Endothelial cell of umbilical vein (primary cell): ENCODE data around the gene EML3. TPM values are rescaled to one million over a fixed set of nuclear protein-coding genes. Genes with fewer than 3 reads are reported as not detected.

ENCODE experiments used
- BruUV-seq: library from RNA; stranded (reverse); fragments of 400-500 nt; replicated peaks from 2 replicates; lab custom pipeline; 2021; lab: Mats Ljungman, UMichigan
- CTCF ChIA-PET: fragments of 300-600, 350-600 bp; sonication (Branson Sonifier 250); formaldehyde crosslinking; loops from one replicate; lab custom pipeline; 2021; ENCODE audit warnings: antibody characterized with exemption, inconsistent platforms; lab: Charles Lee
- POLR2A ChIA-PET: fragments of 300-600, 350-600 bp; sonication (Branson Sonifier 250); formaldehyde crosslinking; loops from one replicate; lab custom pipeline; 2021; ENCODE audit warnings: antibody characterized with exemption, inconsistent platforms; lab: Charles Lee
- DNase-seq: peaks from one replicate; pipeline ENCODE4 v3.0.0-alpha.2; 2011; ENCODE audit warnings: low read depth, low spot score
- FAIRE-seq: peaks from 2 replicates; lab custom pipeline; 2011; peaks lifted over from hg19 to GRCh38; lab: Jason Lieb, UNC
- H2AFZ ChIP-seq: 2 replicates; pipeline ENCODE4 v1.6.0; 2012; ENCODE audit warnings: low read depth, low read length, control low read depth, inconsistent platforms
- H3K27ac ChIP-seq: 2 replicates; pipeline ENCODE4 v1.5.1; 2011; ENCODE audit warnings: low read depth, mild to moderate bottlenecking, control low read depth, low read length, moderate library complexity; ENCODE audit not compliant: insufficient read depth
- H3K27me3 ChIP-seq, 2 experiments: 2 replicates each; pipeline versions ENCODE4 v1.6.0 to v1.6.1; 2011; ENCODE audit warnings: low read length in 2 of 2, mixed read lengths in 1 of 2; ENCODE audit not compliant: control insufficient read depth in 2 of 2, insufficient read depth in 2 of 2
- H3K36me3 ChIP-seq, 2 experiments: 2 replicates in 1 of 2; 3 replicates in 1 of 2; pipeline ENCODE4 v1.5.1; 2011; ENCODE audit warnings: low read length in 2 of 2, mild to moderate bottlenecking in 1 of 2, moderate library complexity in 1 of 2; ENCODE audit not compliant: control insufficient read depth in 2 of 2, insufficient read depth in 2 of 2; ENCODE audit errors: extremely low read depth in 1 of 2
- H3K4me1 ChIP-seq: 3 replicates; pipeline ENCODE4 v1.5.1; 2011; ENCODE audit warnings: mild to moderate bottlenecking, low read length; ENCODE audit not compliant: control insufficient read depth, insufficient read depth; ENCODE audit errors: extremely low read depth
- H3K4me2 ChIP-seq: 2 replicates; pipeline ENCODE4 v1.6.1; 2011; ENCODE audit warnings: low read length, control low read depth, mixed read lengths; ENCODE audit not compliant: insufficient read depth
- H3K4me3 ChIP-seq, 3 experiments: fragments of 200-600 bp in 1 of 3; sonication (generic), shearing (Covaris generic) in 1 of 3; replicated peaks in 1 of 3; 2 replicates each; pipeline ENCODE4 v1.5.1; 2011 to 2016; ENCODE audit warnings: control low read depth in 3 of 3, low read length in 3 of 3, mild to moderate bottlenecking in 2 of 3, inconsistent platforms in 1 of 3, low read depth in 1 of 3, moderate library complexity in 1 of 3; ENCODE audit not compliant: insufficient read depth in 1 of 3
- H3K79me2 ChIP-seq: 2 replicates; pipeline ENCODE4 v1.6.0; 2012; ENCODE audit warnings: low read length, inconsistent platforms; ENCODE audit not compliant: control insufficient read depth, insufficient read depth
- H3K9ac ChIP-seq: replicated peaks from 2 replicates; pipeline ENCODE3; 2011; ENCODE audit warnings: low read length, control low read depth; ENCODE audit not compliant: insufficient read depth; ENCODE audit errors: extremely low read depth
- H3K9me1 ChIP-seq: replicated peaks from 3 replicates; pipeline ENCODE4 v1.6.0; 2011; ENCODE audit warnings: mild to moderate bottlenecking, low read length; ENCODE audit not compliant: control insufficient read depth, insufficient read depth; ENCODE audit errors: extremely low read depth
- H3K9me3 ChIP-seq: replicated peaks from 2 replicates; pipeline ENCODE4 v1.5.1; 2012; ENCODE audit warnings: low read length, inconsistent platforms; ENCODE audit not compliant: control insufficient read depth, insufficient read depth
- H4K20me1 ChIP-seq: replicated peaks from 2 replicates; pipeline ENCODE3; 2011; ENCODE audit warnings: mild to moderate bottlenecking, low read length; ENCODE audit not compliant: control insufficient read depth, insufficient read depth; ENCODE audit errors: extremely low read depth
- CTCF ChIP-seq, 2 donors: IDR thresholded peaks; 1 replicate in 1 of 2; 2 replicates in 1 of 2; pipeline ENCODE4 v1.5.1; 2011; ENCODE audit warnings: low read length in 2 of 2, mild to moderate bottlenecking in 2 of 2, moderate library complexity in 2 of 2, control low read depth in 1 of 2, inconsistent platforms in 1 of 2, low read depth in 1 of 2; ENCODE audit not compliant: insufficient read depth in 1 of 2; ENCODE audit errors: extremely low read depth in 1 of 2
- EZH2 ChIP-seq: IDR thresholded peaks from 2 replicates; pipeline ENCODE4 v1.6.1; 2012; ENCODE audit warnings: borderline replicate concordance, low read depth, mild to moderate bottlenecking, moderate library complexity, low read length, inconsistent platforms; ENCODE audit not compliant: severe bottlenecking
- FOS ChIP-seq: IDR thresholded peaks from 2 replicates; pipeline ENCODE4 v1.6.1; 2011; ENCODE audit warnings: mild to moderate bottlenecking, low read length, moderate library complexity, borderline replicate concordance; ENCODE audit not compliant: insufficient read depth
- GATA2 ChIP-seq: IDR thresholded peaks from 2 replicates; pipeline ENCODE4 v1.7.0; 2011; ENCODE audit warnings: low read depth, mild to moderate bottlenecking, moderate library complexity, mixed read lengths, low read length; ENCODE audit not compliant: insufficient read length, insufficient read depth
- JUN ChIP-seq: IDR thresholded peaks from 2 replicates; pipeline ENCODE4 v1.6.1; 2011; ENCODE audit warnings: borderline replicate concordance, low read depth; ENCODE audit not compliant: insufficient read length, insufficient read depth
- MYC ChIP-seq: IDR thresholded peaks from one replicate; pipeline ENCODE4 v1.6.1; 2011; ENCODE audit warnings: mild to moderate bottlenecking, low read depth, low read length
- POLR2A ChIP-seq: IDR thresholded peaks from 2 replicates; pipeline ENCODE4 v1.6.1; 2012; ENCODE audit warnings: low read depth, mild to moderate bottlenecking, control low read depth, low read length
- POLR2AphosphoS5 ChIP-seq: IDR thresholded peaks from 2 replicates; pipeline ENCODE4 v1.6.1; 2012; ENCODE audit warnings: low read depth, mild to moderate bottlenecking, control low read depth, low read length, moderate library complexity; ENCODE audit not compliant: insufficient read depth
- dilution Hi-C: fragments of 300-500 bp; cut with MboI; formaldehyde crosslinking; loops from one replicate; pipeline ENCODE4 v1.15.0; 2019; ENCODE audit warnings: low sequenced_read_pairs; ENCODE audit not compliant: extremely low pct_ligation_motif_present
- intact Hi-C: fragments of 100-400 bp; cut with micrococcal nuclease; formaldehyde crosslinking; loops from one replicate; pipeline ENCODE4 v1.10.0; 2022
- polyA plus RNA-seq, 4 experiments: library from polyadenylated mRNA; depleted of rRNA in 3 of 4; stranded (reverse) in 3 of 4; unstranded in 1 of 4; fragments of >200 nt; gene quantifications; 2 replicates each; pipeline versions ENCODE4 v1.2.1 to v1.2.3, GENCODE V29; 2011 to 2012; ENCODE audit warnings: missing spikeins in 1 of 4
- total RNA-seq: library from RNA; stranded (reverse); gene quantifications from 2 replicates; pipeline ENCODE4 v1.2.3, GENCODE V29; 2021
- TF ChIP-seq, protein P1 (sequence below): IDR thresholded peaks from 2 replicates; pipeline ENCODE4 v1.6.1; 2011; ENCODE audit not compliant: insufficient read depth, insufficient read length

The EML3 gene
- total and polyA plus RNA-seq, 2 donors (not counting 3 experiments of a cell fraction or from before 2014, with no cell fraction given), result 75.7 to 101 TPM

DNA sequence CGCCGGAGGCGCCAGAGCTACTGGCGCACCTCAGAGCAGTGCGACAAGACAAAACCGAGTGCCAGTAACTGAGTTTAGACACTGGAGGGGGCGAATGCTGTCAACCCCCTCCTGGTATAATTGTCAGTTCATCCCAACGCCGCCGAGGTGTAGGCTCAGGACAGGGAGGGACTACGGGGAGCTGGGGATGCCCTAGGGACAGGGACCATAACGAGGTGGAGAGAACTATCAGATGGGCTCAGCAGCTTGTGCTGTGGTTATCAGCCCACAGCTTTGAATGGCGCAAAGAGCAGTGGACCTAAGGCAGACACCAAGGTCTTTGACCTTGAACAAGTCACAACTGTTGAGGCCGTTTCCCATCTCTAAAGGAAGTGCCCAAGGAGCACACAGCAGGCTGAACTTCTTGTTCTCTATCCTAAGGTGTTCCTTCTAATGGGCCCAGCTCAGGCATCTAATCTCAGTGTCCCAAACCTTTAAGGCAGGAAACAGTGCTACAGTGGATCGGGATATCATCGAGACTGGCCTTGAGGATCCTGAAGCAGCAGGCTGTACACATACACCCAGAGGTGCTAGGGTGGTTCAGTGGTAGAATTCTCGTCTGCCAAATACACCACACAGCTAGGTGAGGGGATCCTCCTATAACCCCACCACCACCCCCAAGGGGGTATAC, 20.3 kb downstream of the EML3 start:
- intact Hi-C loops (loop anchor here (5.0 kb wide), 1 partner anchor 250 kb away; no protein-coding TSS in a partner anchor), dilution Hi-C loops (no loop called here)
- TF ChIP-seq GATA2, result no peak
- TF ChIP-seq MYC, result no peak
- no peak for TF ChIP-seq POLR2AphosphoS5
- TF ChIP-seq, protein P1, sequence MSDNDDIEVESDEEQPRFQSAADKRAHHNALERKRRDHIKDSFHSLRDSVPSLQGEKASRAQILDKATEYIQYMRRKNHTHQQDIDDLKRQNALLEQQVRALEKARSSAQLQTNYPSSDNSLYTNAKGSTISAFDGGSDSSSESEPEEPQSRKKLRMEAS, result no peak
- TF ChIP-seq JUN, result no peak
- TF ChIP-seq POLR2A, result no peak
- no peak for TF ChIP-seq FOS
- no peak for TF ChIP-seq CTCF (IDR thresholded peaks at IDR 0.05; ENCODE audit: extremely low read depth in 1 of 2, insufficient read depth in 1 of 2, low read depth in 1 of 2, low read length in 2 of 2)
- no peak for TF ChIP-seq EZH2
- Histone ChIP-seq H3K4me2 (peak overlapping the region; percentile 71), H3K36me3 (peaks cover 28 to 35% of the 10 kb centered on the region in 2 experiments), H3K27ac (peak overlapping the region; percentile 82), H3K9me3 (no peaks in the 10 kb centered on the region), H3K27me3 (no peaks in the 10 kb centered on the region), H3K4me3 (peak overlapping the region in 2 of 3 experiments; percentile 36 to 43), H3K4me1 (peaks cover 18% of the 10 kb centered on the region), H3K9ac (peak overlapping the region; percentile 65), H2AFZ (peak overlapping the region; percentile 30), H3K79me2 (peaks cover 17% of the 10 kb centered on the region), H4K20me1 (no peaks in the 10 kb centered on the region), H3K9me1 (no peaks in the 10 kb centered on the region)
- FAIRE-seq (peak; percentile 76), DNase-seq (no peak)
- ChIA-PET CTCF (interaction anchor here (0.7 to 4.5 kb wide), 21 partner anchors 9 to 289 kb away, joined by 3 to 52 read pairs (median 9); partner anchors contain the start of genes AHNAK, B3GAT3, C11orf98 and CSKMT), POLR2A (interaction anchor here (0.9 to 3.7 kb wide), 16 partner anchors 9 to 249 kb away, joined by 3 to 75 read pairs (median 6); partner anchors contain the start of genes B3GAT3, C11orf98, CSKMT and EEF1G)
- BruUV-seq, result no TSS peak
